ENCODE measurements around the gene TRAP1.

Gene TRAP1

GRCh38 chr16:3730161-3731125, 13.1 kb upstream of the TRAP1 start:
- TF ChIP-seq CTCF (IDR thresholded peaks at IDR 0.05; ENCODE audit: extremely low read depth, missing control alignments): no peak
- DNase-seq (ENCODE audit: low spot score): no peak

GRCh38 chr16:3729161-3730112, 12.1 kb upstream of the TRAP1 start:
- no peak for DNase-seq (ENCODE audit: low spot score)
- no peak for TF ChIP-seq CTCF (IDR thresholded peaks at IDR 0.05; ENCODE audit: extremely low read depth, missing control alignments)

- TF ChIP-seq CTCF (IDR thresholded peaks at IDR 0.05; ENCODE audit: extremely low read depth, missing control alignments): no peak
- no peak for DNase-seq (ENCODE audit: low spot score)
Measured at GRCh38 chr16:3728424-3729160, 11.3 kb upstream of the TRAP1 start.

GRCh38 chr16:3727806-3728381, 10.6 kb upstream of the TRAP1 start:
- TF ChIP-seq CTCF (IDR thresholded peaks at IDR 0.05; ENCODE audit: extremely low read depth, missing control alignments): no peak
- no peak for DNase-seq (ENCODE audit: low spot score)

GRCh38 chr16:3726021-3726687, 8.8 kb upstream of the TRAP1 start:
- TF ChIP-seq CTCF (IDR thresholded peaks at IDR 0.05; ENCODE audit: extremely low read depth, missing control alignments): no peak
- no peak for DNase-seq (ENCODE audit: low spot score)

GRCh38 chr16:3725276-3725675, 8.0 kb upstream of the TRAP1 start:
- TF ChIP-seq CTCF (IDR thresholded peaks at IDR 0.05; ENCODE audit: extremely low read depth, missing control alignments): no peak
- DNase-seq (ENCODE audit: low spot score): no peak
